SK-N-SH (cell line): ENCODE results near the gene WTIP. TPM values are rescaled to one million over a fixed set of nuclear protein-coding genes. Genes with fewer than 3 reads are reported as not detected.
A peak's percentile ranks its signal among the peaks of the same experiment; 100 is the strongest.

ENCODE experiments used
- CTCF ChIA-PET: fragments of 300-600, 350-600 bp; formaldehyde crosslinking; extraction: SDS; loops from one replicate; lab custom pipeline; 2021; lab: Yijun Ruan, JAX
- POLR2A ChIA-PET: fragments of 350-600 bp; sonication (Branson Sonifier 250); formaldehyde crosslinking; extraction: SDS; loops from one replicate; lab custom pipeline; 2020; ENCODE audit warnings: antibody characterized with exemption, inconsistent platforms; lab: Yijun Ruan, JAX
- DNase-seq: peaks from one replicate; pipeline ENCODE4 v3.0.0; 2012
- H2AFZ ChIP-seq: fragments of 200-600 bp; sonication (generic); 2 replicates; pipeline ENCODE4 v1.8.1; 2016; ENCODE audit warnings: antibody characterized with exemption, mild to moderate bottlenecking, low read depth
- H3F3A ChIP-seq: fragments of 200-600 bp; sonication (generic); replicated peaks from 2 replicates; pipeline ENCODE3; 2016; ENCODE audit warnings: antibody characterized with exemption, mild to moderate bottlenecking; ENCODE audit not compliant: insufficient read depth
- H3K27ac ChIP-seq, 2 experiments: fragments of 200-500 bp in 1 of 2; fragments of 200-600 bp in 1 of 2; sonication (Bioruptor generic) in 1 of 2; sonication (generic), shearing (Covaris generic) in 1 of 2; 2 replicates each; pipeline versions ENCODE4 v1.5.1 to v1.6.1; 2014 to 2016; ENCODE audit warnings: low read depth in 2 of 2, inconsistent platforms in 1 of 2, low read length in 1 of 2, mild to moderate bottlenecking in 1 of 2, mixed read lengths in 1 of 2
- H3K27me3 ChIP-seq: fragments of 200-600 bp; sonication (generic), shearing (Covaris generic); 2 replicates; pipeline ENCODE4 v1.6.1; 2016; ENCODE audit warnings: mixed run types; ENCODE audit not compliant: insufficient read depth
- H3K36me3 ChIP-seq, 2 experiments: fragments of 200-500 bp in 1 of 2; fragments of 200-600 bp in 1 of 2; sonication (Bioruptor generic) in 1 of 2; sonication (generic) in 1 of 2; replicated peaks in 1 of 2; 2 replicates each; pipeline versions ENCODE3 to v1.5.1; 2014 to 2016; ENCODE audit warnings: low read length in 1 of 2, mild to moderate bottlenecking in 1 of 2; ENCODE audit not compliant: insufficient read depth in 2 of 2, control insufficient read depth in 1 of 2
- H3K4me1 ChIP-seq, 2 experiments: fragments of 200-500 bp in 1 of 2; fragments of 200-600 bp in 1 of 2; sonication (Bioruptor generic) in 1 of 2; sonication (generic), shearing (Covaris generic) in 1 of 2; 2 replicates each; pipeline versions ENCODE4 v1.5.1 to v1.6.1; 2014 to 2016; ENCODE audit warnings: low read depth in 1 of 2, low read length in 1 of 2, mixed run types in 1 of 2; ENCODE audit not compliant: insufficient read depth in 2 of 2, control insufficient read depth in 1 of 2
- H3K4me2 ChIP-seq: fragments of 200-600 bp; sonication (generic), shearing (Covaris generic); 2 replicates; pipeline ENCODE4 v1.6.1; 2017; ENCODE audit warnings: mixed run types
- H3K4me3 ChIP-seq, 2 experiments: fragments of 200-500 bp in 1 of 2; fragments of 200-600 bp in 1 of 2; sonication (Bioruptor generic) in 1 of 2; sonication (generic), shearing (Covaris generic) in 1 of 2; 2 replicates each; pipeline versions ENCODE4 v1.5.1 to v1.8.1; 2014 to 2016; ENCODE audit warnings: low read depth in 2 of 2, inconsistent platforms in 1 of 2, low read length in 1 of 2, mild to moderate bottlenecking in 1 of 2, mixed read lengths in 1 of 2, moderate library complexity in 1 of 2
- H3K79me2 ChIP-seq: fragments of 200-600 bp; sonication (generic); 2 replicates; pipeline ENCODE4 v1.8.1; 2017; ENCODE audit warnings: mild to moderate bottlenecking; ENCODE audit not compliant: insufficient read depth
- H3K9ac ChIP-seq: fragments of 200-600 bp; sonication (generic); 2 replicates; pipeline ENCODE4 v1.6.1; 2017; ENCODE audit warnings: mixed run types
- H3K9me2 ChIP-seq: fragments of 200-600 bp; sonication (generic); 2 replicates; pipeline ENCODE4 v1.6.1; 2017; ENCODE audit warnings: mixed run types
- H3K9me3 ChIP-seq: fragments of 200-600 bp; sonication (generic); 2 replicates; pipeline ENCODE4 v1.6.1; 2017; ENCODE audit warnings: mixed run types, mild to moderate bottlenecking, moderate library complexity
- H4K20me1 ChIP-seq: fragments of 200-600 bp; sonication (generic); 2 replicates; pipeline ENCODE4 v1.6.1; 2017; ENCODE audit warnings: mild to moderate bottlenecking, mixed run types; ENCODE audit not compliant: insufficient read depth
- CHD2 ChIP-seq: fragments of 150-350 bp; IDR thresholded peaks from 2 replicates; pipeline ENCODE4 v1.6.1; 2018; ENCODE audit warnings: low read length; ENCODE audit not compliant: partially characterized antibody
- ELF1 ChIP-seq: IDR thresholded peaks from 2 replicates; pipeline ENCODE4 v1.4.0; 2012
- EP300 ChIP-seq, 2 experiments: IDR thresholded peaks; 2 replicates each; pipeline versions ENCODE4 v1.4.0 to v1.6.1; 2012; ENCODE audit warnings: borderline replicate concordance in 1 of 2, low read depth in 1 of 2, low read length in 1 of 2
- FOSL2 ChIP-seq: IDR thresholded peaks from 2 replicates; pipeline ENCODE4 v1.4.0; 2012; ENCODE audit warnings: low read depth, mild to moderate bottlenecking, moderate library complexity, borderline replicate concordance
- FOXM1 ChIP-seq: IDR thresholded peaks from 2 replicates; pipeline ENCODE4 v1.4.0; 2012; ENCODE audit warnings: low read depth, mild to moderate bottlenecking
- GABPA ChIP-seq: IDR thresholded peaks from 2 replicates; pipeline ENCODE4 v1.4.0; 2012; ENCODE audit warnings: low read depth, mild to moderate bottlenecking
- GATA2 ChIP-seq: sonication (generic); formaldehyde crosslinking; IDR thresholded peaks from 2 replicates; pipeline ENCODE4 v1.5.0; 2020; ENCODE audit warnings: mild to moderate bottlenecking, missing genetic modification reagents
- JUND ChIP-seq: IDR thresholded peaks from 2 replicates; pipeline ENCODE4 v1.4.0; 2012
- RAD21 ChIP-seq: IDR thresholded peaks from 2 replicates; pipeline ENCODE4 v1.6.1; 2012; ENCODE audit warnings: mild to moderate bottlenecking, low read length
- RCOR1 ChIP-seq: fragments of 150-350 bp; IDR thresholded peaks from 2 replicates; pipeline ENCODE4 v1.6.1; 2017; ENCODE audit warnings: antibody characterized with exemption, low read length
- RFX5 ChIP-seq: IDR thresholded peaks from 2 replicates; pipeline ENCODE4 v1.6.1; 2012; ENCODE audit warnings: mild to moderate bottlenecking, improper control_type of control experiment, low read length
- SIN3A ChIP-seq: IDR thresholded peaks from 2 replicates; pipeline ENCODE4 v1.6.1; 2012; ENCODE audit warnings: low read depth, mild to moderate bottlenecking, low read length, moderate library complexity, borderline replicate concordance
- TCF12 ChIP-seq: IDR thresholded peaks from 2 replicates; pipeline ENCODE4 v1.4.0; 2012
- TEAD4 ChIP-seq: IDR thresholded peaks from 2 replicates; pipeline ENCODE4 v1.4.0; 2012; ENCODE audit warnings: mild to moderate bottlenecking, borderline replicate concordance; ENCODE audit not compliant: insufficient read depth
- WGBS: methylation state at CpG from one replicate; pipeline ENCODE4 v1.1.6; 2017; ENCODE audit warnings: low lambda C conversion rate; 5-methylcytosine and 5-hydroxymethylcytosine counted together
- polyA plus RNA-seq, 3 experiments: library from polyadenylated mRNA; depleted of rRNA; stranded (reverse); fragments of >200 nt; gene quantifications; 2 replicates each; pipeline ENCODE4 v1.2.3, GENCODE V29; 2012
- TF ChIP-seq, protein P1 (sequence below): fragments of 200-600 bp; sonication (generic); IDR thresholded peaks from 2 replicates; pipeline ENCODE4 v1.6.1; 2017; ENCODE audit warnings: antibody characterized with exemption, mild to moderate bottlenecking, moderate library complexity
- TF ChIP-seq, protein P2 (sequence below): IDR thresholded peaks from 2 replicates; pipeline ENCODE4 v1.6.1; 2012; ENCODE audit warnings: mild to moderate bottlenecking, low read depth, low read length, moderate library complexity
- TF ChIP-seq, protein P3 (sequence below): fragments of 150-350 bp; IDR thresholded peaks from 2 replicates; pipeline ENCODE4 v1.6.1; 2017; ENCODE audit warnings: antibody characterized with exemption, low read length, low read depth, borderline replicate concordance

WTIP gene
- polyA plus RNA-seq, 1 of the 3 experiments (the other 2 are of a cell fraction): 27.7 TPM

DNA sequence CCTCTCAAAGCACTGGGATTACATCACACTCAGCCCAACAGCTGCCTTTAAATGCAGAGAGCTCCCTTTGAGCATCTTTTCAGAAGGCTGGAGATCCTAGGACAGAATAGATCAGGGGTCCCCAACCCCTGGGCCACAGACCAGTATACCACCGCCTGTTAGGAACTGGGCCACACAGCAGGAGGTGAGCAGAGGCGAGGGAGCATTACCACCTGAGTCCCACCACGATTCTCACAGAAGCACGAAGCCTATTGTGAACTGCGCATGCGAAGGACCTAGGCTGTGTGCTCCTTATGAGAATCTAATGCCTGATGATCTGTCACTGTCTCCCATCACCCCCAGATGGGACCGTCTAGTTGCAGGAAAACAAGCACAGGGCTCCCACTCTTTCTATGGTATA, 2.2 kb upstream of the WTIP start:
- H3K4me3 ChIP-seq: no peak overlapping the region
- WGBS: 87% methylated on average over 7 of the region's 7 CpGs
- DNase-seq: no peak

DNA sequence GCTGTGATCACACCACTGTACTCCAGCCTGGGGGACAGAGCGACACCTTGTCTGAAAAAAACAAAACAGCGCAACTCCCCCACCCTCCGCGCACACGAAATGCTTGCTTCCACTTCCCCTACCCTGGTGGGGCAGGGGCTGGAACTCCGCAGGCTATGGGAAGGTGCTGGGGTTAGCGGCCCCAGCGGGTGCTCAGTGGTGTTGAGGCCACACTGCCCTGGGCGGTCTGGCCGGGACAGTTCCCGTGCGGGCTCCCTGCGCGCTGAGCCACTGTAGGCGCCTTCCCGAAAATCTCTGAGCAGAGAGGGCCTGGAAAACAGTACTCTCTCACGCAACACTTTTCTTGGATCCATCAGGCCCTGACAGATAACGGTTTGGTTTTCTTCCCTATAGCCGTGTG, 1.1 kb upstream of the WTIP start:
- Histone ChIP-seq H3K79me2 (peaks cover 34% of the 10 kb centered on the region), H3K36me3 (no peaks in the 10 kb centered on the region), H3F3A (peaks cover 12% of the 10 kb centered on the region), H3K9ac (no peak overlapping the region), H3K9me2 (no peaks in the 10 kb centered on the region), H2AFZ (no peak overlapping the region), H3K4me2 (0 out of 2 replicates have a peak overlapping the region, but pooled peaks have one; percentile 70), H4K20me1 (peaks cover 31% of the 10 kb centered on the region), H3K4me1 (peaks cover 0 to 11% of the 10 kb centered on the region in 2 experiments; a peak in 2 of 4 replicates), H3K4me3 (0 out of 4 replicates have a peak overlapping the region, but pooled peaks of 1 of the 2 experiments have one; percentile 55), H3K27ac (peak overlapping the region in 1 of 2 experiments; percentile 66; a peak in 1 of 4 replicates), H3K27me3 (no peaks in the 10 kb centered on the region), H3K9me3 (no peaks in the 10 kb centered on the region)
- ChIA-PET CTCF (interaction anchor here (0.9 kb wide), 1 partner anchor 18 kb away, joined by 3 read pairs; no protein-coding TSS in a partner anchor), POLR2A (no interaction called here)
- no peak for DNase-seq
- WGBS: 97% methylated on average over 10 of the region's 19 CpGs
- TF ChIP-seq, protein P1, sequence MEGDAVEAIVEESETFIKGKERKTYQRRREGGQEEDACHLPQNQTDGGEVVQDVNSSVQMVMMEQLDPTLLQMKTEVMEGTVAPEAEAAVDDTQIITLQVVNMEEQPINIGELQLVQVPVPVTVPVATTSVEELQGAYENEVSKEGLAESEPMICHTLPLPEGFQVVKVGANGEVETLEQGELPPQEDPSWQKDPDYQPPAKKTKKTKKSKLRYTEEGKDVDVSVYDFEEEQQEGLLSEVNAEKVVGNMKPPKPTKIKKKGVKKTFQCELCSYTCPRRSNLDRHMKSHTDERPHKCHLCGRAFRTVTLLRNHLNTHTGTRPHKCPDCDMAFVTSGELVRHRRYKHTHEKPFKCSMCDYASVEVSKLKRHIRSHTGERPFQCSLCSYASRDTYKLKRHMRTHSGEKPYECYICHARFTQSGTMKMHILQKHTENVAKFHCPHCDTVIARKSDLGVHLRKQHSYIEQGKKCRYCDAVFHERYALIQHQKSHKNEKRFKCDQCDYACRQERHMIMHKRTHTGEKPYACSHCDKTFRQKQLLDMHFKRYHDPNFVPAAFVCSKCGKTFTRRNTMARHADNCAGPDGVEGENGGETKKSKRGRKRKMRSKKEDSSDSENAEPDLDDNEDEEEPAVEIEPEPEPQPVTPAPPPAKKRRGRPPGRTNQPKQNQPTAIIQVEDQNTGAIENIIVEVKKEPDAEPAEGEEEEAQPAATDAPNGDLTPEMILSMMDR: no peak
- TF ChIP-seq FOSL2 (no peak), RFX5 (no peak), GABPA (no peak), GATA2 (no peak), RAD21 (no peak), CHD2 (no peak), EP300 (IDR thresholded peaks at IDR 0.05; ENCODE audit: borderline replicate concordance in 1 of 2, low read depth in 1 of 2, low read length in 1 of 2) (no peak), ELF1 (no peak), RCOR1 (no peak), SIN3A (no peak), FOXM1 (no peak), TCF12 (no peak)
- TF ChIP-seq, protein P2, sequence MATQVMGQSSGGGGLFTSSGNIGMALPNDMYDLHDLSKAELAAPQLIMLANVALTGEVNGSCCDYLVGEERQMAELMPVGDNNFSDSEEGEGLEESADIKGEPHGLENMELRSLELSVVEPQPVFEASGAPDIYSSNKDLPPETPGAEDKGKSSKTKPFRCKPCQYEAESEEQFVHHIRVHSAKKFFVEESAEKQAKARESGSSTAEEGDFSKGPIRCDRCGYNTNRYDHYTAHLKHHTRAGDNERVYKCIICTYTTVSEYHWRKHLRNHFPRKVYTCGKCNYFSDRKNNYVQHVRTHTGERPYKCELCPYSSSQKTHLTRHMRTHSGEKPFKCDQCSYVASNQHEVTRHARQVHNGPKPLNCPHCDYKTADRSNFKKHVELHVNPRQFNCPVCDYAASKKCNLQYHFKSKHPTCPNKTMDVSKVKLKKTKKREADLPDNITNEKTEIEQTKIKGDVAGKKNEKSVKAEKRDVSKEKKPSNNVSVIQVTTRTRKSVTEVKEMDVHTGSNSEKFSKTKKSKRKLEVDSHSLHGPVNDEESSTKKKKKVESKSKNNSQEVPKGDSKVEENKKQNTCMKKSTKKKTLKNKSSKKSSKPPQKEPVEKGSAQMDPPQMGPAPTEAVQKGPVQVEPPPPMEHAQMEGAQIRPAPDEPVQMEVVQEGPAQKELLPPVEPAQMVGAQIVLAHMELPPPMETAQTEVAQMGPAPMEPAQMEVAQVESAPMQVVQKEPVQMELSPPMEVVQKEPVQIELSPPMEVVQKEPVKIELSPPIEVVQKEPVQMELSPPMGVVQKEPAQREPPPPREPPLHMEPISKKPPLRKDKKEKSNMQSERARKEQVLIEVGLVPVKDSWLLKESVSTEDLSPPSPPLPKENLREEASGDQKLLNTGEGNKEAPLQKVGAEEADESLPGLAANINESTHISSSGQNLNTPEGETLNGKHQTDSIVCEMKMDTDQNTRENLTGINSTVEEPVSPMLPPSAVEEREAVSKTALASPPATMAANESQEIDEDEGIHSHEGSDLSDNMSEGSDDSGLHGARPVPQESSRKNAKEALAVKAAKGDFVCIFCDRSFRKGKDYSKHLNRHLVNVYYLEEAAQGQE: no peak

More for the DNA sequence above, 2.2 kb upstream of the WTIP start:
- peaks cover 27% of the 10 kb centered on the region for H4K20me1 ChIP-seq
- no peak for TF ChIP-seq EP300 (IDR thresholded peaks at IDR 0.05; ENCODE audit: borderline replicate concordance in 1 of 2, low read depth in 1 of 2, low read length in 1 of 2)
- TF ChIP-seq TEAD4: no peak
- no peak for TF ChIP-seq JUND
- TF ChIP-seq, protein P3, sequence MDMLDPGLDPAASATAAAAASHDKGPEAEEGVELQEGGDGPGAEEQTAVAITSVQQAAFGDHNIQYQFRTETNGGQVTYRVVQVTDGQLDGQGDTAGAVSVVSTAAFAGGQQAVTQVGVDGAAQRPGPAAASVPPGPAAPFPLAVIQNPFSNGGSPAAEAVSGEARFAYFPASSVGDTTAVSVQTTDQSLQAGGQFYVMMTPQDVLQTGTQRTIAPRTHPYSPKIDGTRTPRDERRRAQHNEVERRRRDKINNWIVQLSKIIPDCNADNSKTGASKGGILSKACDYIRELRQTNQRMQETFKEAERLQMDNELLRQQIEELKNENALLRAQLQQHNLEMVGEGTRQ: no peak
- TF ChIP-seq, protein P1: no peak
- no peak overlapping the region for H3K4me2 ChIP-seq
- H3K4me1 ChIP-seq: peaks cover 0 to 14% of the 10 kb centered on the region in 2 experiments; a peak in 2 of 4 replicates
- POLR2A ChIA-PET: no interaction called here
- CTCF ChIA-PET: no interaction called here
- H3K27ac ChIP-seq: no peak overlapping the region
- no peaks in the 10 kb centered on the region for H3K9me2 ChIP-seq
- H3K36me3 ChIP-seq: no peaks in the 10 kb centered on the region
- H3K9ac ChIP-seq: no peak overlapping the region
- H3K27me3 ChIP-seq: no peaks in the 10 kb centered on the region
- no peak overlapping the region for H2AFZ ChIP-seq
- no peaks in the 10 kb centered on the region for H3K9me3 ChIP-seq
- peaks cover 23% of the 10 kb centered on the region for H3F3A ChIP-seq
- H3K79me2 ChIP-seq: peaks cover 23% of the 10 kb centered on the region
